GM18498 (cell line): ENCODE data around the gene SPATA20.

ENCODE experiments used
- ATAC-seq: cut with Tn5 transposase; IDR thresholded peaks from one replicate; pipeline ENCODE4 v1.9.1; 2021; ENCODE audit warnings: mild to moderate bottlenecking, moderate library complexity; ENCODE audit not compliant: unreplicated experiment

Gene SPATA20

DNA sequence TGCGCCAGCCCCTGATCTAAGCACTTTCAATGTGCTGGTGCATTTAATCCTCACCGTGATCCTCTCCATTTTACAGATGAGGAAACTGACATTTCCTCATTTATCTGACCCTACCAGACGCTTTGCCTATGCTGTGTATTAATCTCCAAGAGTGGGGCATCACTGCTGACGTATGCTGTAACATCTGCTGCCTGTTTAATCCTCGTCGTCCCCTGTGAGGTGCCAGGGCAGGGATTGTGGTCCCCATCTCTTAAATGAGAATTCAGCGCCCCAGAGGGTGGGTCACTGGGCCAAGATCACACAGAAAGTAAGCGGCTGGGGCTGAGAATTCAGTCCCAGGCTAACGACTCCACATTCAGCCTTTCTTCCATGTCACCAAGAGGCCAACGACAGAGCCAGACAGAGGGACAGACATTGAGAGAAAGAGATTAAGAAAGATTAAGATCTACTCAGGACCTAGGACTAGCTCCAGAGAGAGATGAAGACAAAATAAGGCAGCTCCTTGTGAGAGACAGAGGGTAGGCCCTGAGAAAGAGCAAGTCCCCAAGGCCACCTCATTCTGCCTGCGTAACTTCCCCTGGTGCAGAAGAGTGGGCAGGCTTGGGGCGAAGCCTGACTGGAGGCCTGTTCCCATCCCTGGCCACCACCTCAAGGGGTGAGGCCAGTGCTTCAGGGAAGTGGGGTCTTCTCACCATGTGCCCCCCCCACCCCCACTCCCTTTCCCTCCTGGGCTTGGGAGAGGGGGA, 27.1 kb downstream of the SPATA20 start:
- ATAC-seq: no peak

DNA sequence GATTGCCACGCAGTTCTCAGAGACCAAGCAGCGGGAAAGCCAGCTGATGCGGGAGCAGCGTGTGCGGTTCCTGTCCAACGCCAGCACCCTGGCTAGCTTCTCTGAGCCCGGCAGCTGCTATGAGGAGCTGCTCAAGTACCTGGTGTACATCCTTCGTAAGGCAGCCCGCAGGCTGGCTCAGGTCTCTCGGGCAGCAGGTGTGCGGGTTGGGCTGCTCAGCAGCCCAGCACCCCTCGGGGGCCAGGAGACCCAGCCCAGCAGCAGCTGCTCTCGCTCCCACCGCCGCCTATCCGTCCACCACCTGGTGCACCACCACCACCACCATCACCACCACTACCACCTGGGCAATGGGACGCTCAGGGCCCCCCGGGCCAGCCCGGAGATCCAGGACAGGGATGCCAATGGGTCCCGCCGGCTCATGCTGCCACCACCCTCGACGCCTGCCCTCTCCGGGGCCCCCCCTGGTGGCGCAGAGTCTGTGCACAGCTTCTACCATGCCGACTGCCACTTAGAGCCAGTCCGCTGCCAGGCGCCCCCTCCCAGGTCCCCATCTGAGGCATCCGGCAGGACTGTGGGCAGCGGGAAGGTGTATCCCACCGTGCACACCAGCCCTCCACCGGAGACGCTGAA, 28.7 kb downstream of the SPATA20 start:
- no peak for ATAC-seq

DNA sequence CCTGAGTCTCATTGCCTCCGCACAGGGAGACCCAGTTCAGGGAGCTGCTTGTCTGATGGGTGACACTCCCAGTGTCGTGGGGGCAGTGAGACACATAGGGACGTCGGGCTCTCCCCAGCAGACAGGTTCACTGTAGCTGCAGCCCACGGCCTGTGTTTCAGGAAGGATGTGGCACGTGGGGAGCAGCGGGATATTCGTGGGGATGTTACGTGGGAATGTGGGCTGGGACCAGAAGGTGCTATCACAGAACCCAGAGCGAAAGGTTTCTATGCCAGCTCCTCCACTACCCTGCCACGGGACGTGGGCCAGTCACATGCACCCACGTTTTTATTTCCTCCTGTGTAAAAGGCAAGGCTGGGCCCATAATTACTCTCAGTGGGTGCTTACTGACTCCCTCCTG, 29.9 kb downstream of the SPATA20 start:
- no peak for ATAC-seq

DNA sequence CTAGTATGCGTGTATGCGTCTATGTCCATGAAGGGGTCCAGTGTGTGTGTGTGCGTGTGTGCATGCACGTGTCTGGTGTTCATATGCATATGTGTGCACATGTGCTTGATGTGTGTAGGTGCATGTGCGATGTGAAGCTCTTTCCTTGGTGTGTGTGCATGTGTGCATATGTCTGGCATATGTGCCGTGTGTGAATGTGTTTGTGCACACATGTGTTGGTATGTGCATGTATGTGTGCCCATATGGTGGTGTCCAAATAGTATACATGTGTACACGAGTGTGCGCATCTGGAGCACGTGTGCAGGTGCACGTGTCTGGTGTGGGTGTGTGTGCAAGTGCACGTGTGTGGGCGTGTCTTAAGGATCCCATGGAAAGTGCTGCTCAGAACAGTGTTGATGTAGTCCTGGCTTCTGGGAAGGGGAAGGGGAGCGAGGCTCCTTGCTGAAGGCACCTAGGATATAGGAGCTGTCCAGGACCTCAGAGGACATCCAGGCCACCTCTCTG, 30.5 kb downstream of the SPATA20 start:
- ATAC-seq: no peak

DNA sequence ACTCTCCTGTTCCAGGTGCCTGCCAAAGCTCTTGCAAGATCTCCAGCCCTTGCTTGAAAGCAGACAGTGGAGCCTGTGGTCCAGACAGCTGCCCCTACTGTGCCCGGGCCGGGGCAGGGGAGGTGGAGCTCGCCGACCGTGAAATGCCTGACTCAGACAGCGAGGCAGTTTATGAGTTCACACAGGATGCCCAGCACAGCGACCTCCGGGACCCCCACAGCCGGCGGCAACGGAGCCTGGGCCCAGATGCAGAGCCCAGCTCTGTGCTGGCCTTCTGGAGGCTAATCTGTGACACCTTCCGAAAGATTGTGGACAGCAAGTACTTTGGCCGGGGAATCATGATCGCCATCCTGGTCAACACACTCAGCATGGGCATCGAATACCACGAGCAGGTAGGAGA, 31.2 kb downstream of the SPATA20 start:
- ATAC-seq: no peak

DNA sequence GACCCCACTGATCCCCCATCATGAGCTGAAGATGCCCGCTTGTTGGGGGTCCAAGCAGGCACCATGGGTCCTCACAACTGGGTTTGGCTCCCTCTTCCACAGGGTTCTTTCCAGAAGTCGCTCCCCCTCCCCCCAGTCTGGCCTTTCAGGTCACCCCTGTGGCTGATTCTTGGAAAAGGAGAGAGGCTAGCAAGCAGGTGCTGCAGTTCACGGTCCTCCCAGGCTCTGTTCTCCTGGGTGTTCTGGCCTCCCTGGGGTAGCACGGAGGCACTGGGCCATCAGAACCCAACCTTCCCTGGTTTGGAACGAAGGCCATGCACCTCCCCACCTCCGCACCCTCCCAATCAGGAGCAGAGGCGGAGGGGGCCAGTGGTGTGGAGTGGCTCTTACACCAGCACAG, 32.4 kb downstream of the SPATA20 start:
- no peak for ATAC-seq

DNA sequence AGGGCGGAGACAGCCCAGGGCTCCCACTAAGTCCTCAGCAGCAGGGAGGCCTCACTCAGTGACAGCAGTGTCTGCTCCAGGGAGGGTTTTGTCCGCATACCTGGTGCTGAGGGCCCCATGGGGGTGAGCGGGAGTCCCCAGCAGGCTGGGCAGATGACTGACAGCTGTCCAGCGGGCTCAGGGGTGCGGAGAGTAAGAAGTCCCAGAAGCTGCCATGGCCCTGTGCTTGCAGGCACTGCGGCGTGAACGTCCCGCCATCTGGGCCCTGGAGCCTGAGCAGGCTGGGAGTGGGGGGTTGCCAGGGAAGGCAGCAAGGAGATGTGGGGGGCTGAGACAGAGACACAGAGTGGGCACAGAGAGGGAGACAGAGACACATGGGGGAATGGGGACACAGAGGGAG, 33.7 kb downstream of the SPATA20 start:
- no peak for ATAC-seq

DNA sequence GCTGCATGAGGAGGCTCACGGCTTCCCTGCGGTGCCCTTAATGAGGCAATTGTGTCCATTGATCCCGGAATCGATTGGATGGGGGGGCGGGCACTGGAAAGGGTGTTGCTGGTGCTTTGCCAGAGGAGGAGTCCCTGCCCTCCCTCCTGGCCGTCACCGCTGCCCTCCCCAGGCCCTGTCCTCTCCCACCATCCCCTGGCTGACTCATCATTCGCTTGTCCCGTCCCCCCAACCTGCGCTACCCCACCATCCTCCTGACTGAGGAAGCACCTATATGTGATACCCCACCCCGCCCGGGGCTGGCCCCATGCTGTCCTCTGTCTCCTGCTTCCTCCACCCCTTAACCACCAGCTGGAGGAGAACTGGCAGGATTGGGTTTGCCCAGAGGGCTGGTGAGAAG, 34.3 kb downstream of the SPATA20 start:
- no peak for ATAC-seq

DNA sequence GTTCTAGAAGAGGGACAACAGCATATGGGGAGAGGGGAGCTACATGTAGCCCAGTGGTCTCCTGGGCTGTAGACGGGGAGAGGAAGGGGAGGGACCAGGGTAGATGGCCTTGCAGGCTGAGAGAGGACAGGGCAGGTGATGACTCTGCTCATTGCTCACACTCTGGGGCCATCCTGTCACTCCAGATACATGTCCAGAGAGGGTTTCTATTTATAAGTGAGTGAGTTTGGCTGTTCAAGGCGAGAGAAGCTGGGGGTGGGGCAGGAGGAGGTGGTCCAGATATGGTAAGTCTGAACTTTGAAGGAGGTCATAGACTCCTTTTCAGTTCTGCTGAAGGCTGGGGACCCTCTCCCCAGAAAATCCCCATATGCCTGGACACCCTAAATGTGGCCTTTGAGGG, 35.8 kb downstream of the SPATA20 start:
- ATAC-seq: no peak

DNA sequence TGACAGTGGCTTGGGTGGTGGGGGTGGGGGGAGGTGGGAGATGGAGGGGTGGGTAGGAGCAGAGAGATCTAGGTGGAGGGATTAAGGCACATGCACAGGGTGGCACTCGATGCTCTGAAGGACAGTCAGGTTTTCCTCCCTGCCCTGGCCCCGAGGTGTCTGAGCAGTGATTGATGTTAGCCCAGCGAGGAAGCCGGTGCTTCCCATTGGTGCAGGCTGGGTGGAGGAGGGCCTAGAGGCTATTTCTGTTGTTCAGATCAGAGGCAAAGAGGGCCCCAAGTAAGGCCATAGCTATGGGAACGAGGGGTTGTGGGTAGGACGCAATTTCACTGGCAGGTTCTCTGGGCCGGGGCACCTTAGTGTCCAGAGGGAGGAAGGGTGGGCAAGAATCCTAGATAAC, 36.7 kb downstream of the SPATA20 start:
- ATAC-seq: no peak

DNA sequence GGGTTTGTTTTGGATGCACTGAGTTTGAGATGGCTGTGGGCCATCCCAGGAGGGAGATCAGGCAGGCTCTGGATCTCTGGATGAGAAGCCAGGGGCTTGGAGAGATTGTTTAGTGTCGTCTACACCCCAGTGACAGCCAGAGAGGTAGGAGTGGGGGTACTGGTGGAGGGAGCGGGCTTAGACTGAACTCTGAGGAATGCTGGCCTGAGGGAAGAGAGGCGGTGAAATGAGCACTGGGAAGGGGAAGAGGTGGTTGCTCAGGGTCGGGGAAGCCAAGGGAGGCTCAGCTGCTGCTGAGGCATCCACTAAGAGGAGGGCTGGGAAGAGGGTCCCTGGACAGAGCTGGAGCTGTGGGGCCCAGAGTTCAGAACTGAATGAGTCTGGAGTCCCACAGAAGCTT, 37.1 kb downstream of the SPATA20 start:
- ATAC-seq: no peak

DNA sequence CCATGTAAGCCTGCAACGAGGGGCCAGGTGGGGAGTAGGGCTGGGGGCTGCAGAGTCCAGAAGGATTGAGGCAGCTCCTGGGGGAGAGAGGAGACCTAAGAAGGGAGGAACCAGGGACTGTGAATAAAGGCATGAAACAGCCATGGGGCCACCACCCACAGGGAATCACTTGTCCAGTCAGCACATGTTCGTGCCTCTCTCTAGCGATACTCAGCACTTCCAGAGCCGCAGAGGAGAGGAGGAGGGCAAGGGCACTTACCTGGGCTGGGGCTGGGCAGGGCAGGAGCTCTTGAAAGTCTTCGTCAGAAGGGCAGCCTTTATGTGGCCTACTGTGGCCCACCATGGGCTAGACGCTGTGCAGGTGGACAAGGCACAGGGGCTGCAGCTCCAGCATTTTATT, 37.8 kb downstream of the SPATA20 start:
- no peak for ATAC-seq

DNA sequence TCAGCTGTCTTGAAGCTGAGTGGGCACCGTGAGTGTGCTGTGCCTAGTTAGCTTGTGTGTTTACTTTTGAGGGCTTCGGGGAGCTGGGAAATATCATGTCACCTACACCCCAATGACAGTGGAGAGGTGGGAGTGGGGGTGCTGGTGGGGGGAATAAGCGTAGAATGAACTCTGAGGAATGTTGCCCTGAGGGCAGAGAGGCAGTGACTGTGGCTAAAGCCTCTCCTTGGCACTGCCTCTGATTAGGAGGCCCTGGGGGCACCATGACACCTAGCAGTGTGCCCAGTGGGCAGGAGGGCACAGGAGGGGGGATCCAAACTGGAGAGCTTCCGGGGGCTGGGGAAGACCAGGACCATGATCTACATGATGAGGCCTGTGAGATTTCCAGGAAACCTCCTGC, 38.4 kb downstream of the SPATA20 start:
- ATAC-seq: no peak

DNA sequence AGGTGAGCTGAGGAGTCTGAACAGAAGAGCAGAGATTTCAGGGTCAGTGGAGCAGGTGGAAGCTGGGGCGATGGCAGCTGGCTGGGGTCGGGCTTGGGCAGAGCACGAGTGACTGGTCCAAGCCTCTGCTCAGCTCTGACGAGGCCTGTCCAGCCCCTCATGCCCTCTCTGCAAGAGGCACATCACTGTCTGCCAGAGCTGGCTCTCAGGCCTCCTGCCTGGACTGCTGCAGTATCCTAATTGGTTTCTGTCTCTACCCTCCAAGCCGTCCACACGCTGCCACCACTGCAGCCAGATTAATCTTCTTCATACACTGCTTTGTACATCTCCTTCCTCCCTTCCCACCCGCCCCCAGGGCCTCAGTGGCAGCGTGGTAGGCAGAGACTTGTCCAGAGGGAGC, 38.9 kb downstream of the SPATA20 start:
- no peak for ATAC-seq

DNA sequence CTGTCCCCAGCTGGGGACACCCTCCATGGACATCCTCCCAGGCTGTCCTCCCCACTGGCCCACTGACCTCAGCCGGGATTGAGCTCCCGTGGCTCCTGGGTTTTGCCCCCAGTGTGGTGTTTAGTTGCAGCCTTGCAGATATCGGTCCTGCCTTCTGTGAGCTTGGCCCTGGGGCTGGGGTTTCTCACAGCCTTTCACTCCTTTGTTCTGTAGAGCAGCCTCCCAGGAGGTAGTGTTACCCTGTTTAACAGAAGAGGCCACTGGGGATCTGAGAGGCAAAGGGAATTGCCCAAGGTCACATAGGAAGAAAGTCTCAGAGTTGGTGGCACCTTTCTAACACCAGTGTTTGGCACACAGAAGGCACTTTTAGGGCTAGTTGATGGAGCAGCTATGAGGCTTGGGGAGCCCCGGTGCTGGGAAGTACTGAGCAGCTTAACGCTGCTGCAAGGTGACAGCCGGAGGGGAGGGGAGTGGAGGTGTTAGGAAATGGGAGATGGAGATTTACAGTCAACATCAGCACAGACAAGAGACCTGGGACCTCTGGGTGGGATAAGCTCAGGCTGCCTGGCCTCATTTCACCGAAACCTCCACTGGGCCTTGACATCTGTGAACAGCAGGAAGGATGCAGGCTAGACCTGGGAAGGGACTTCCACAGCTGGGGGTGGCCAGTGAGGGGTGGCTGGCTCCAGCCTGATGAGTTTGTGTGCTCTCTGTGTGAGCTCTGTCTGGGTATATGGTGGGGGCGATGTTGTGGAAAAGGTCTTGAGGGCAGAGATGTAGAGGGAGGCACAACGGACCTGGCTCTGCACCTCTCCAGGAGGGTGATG, 39.7 kb downstream of the SPATA20 start:
- ATAC-seq: no peak

DNA sequence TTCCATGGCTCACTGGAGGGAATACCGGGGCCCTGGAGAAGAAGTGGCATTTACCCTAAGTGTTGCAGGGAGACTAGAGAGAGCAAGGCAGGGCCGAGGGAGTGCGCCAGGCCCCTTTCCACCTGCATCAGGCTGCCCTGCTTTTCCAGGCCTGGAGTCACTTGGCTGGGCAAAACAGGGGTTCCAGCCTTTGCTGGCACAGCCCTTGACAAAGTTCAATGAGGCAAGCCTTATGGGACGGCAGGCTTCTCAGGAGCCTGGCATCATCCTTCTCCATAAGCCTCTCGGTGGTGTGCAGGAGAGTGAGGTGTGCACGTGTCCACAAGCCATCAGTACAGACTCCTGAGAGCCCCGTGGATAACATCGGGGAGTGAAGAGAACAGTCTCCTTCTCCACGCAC, 40.6 kb downstream of the SPATA20 start:
- no peak for ATAC-seq

DNA sequence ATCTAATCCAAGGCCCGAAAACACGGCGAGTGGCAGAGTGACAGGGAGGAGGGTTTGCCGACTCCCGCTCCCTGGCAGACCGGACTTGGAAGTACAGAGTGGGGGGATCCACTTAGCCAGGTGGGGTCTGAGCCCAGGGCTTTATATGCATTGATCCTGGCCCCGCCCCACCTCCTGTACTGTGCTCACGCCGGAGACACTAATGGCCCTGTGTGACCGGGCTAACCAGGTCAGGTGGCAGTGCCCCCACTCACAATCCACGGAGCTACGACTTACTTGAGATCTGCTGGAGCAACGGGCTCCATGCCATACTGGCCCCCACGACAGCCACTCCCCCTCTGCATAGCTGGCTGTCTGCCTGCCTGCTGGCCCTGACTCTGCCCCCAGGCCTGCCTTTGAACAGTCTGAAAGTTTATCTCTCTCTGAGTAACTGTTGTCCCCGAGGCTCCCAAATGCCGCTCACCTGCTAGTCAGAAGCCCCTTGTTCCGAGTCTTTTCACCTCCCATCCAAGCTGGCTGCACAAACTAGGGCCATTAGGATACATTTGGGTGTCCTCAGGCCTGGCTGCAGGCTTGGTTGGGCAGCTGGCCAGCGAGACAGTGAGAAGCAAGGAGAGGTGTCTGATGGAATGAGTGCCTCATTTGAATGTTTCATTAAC, 41.5 kb downstream of the SPATA20 start:
- ATAC-seq: no peak

DNA sequence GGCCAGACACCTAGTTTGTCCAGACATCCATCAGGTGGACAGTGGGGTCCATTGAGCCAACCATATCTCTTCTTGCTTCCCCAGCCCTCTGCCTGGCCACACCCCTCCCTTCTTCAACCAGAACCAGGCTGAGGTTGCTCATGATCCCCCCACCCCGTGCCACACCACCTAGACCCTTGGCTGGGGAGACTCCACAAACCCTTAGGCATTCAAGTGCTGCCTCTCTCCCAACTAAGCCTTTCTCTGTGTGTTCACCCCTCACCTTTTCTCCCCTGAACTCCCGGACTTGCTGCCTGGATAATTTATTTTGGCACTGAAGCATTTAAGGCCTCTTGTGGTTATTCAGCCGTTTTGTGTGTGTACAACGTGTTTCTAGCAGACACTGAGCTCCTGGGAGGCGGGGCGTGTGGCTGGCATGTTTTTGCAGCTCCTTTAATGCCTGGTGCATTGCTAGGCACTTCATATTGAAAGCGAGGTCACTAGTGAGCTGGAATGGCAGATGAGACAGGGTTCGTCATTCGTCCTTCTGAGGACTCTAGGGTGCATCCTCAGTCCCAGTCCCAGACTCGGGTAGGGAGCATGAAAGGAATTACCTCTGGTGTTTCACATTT, 42.2 kb downstream of the SPATA20 start:
- no peak for ATAC-seq

DNA sequence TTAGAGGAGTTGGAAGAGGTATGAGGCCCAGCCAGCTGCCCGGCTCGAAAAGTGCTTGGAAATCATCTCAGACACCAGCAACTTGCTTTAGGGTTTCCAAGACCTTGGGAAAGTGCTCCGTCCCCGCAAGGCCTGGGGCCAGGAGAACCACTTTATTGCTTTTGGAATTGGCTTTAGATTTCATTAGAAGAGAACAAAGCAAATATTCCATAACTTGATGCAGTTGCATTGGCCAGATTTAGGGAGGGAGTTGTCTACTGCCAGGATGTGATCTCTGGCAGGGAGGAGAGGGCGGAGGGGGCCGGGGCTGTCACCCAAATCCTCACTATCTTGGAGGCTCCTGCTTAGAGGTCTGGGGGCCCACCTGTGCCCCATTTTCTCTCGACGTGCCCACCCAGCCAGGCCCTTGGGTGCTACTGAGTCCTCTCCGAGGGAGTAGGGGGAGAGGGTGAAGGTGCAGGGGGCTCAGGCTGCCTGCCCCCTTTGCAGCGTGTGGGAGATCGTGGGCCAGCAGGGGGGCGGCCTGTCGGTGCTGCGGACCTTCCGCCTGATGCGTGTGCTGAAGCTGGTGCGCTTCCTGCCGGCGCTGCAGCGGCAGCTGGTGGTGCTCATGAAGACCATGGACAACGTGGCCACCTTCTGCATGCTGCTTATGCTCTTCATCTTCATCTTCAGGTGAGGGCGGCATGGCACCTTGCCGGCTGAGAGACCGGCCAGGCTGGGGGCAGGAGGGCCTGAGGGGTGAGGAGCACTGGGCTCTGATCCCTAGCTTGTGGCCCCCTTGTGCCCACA, 44.2 kb downstream of the SPATA20 start:
- ATAC-seq: no peak

DNA sequence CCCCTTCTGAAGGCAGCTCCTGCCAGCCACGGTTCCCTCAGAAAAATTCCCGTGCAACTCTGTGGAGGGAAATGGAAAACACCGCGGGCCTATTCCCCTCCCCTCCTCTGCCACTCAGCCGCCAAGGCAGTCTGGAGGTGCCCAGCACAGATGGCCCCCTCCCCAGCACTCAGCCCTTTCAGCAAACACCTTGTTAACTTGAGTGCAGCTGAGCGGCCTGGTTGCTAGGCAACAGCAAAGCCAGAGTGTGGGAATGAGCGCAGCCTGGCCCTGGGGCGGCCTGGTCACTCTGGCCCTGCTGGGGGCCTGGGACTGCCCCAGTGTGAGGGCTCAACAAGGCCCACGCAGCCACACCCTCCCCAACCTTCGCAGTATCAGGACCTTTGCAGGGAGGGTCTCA, 46.3 kb downstream of the SPATA20 start:
- no peak for ATAC-seq
